ENCODE measurements around the gene PDK4. TPM values are rescaled to one million over a fixed set of nuclear protein-coding genes. Genes with fewer than 3 reads are reported as not detected.

The PDK4 gene
- total RNA-seq, 1 donor from 2014 or later = not detected

DNA sequence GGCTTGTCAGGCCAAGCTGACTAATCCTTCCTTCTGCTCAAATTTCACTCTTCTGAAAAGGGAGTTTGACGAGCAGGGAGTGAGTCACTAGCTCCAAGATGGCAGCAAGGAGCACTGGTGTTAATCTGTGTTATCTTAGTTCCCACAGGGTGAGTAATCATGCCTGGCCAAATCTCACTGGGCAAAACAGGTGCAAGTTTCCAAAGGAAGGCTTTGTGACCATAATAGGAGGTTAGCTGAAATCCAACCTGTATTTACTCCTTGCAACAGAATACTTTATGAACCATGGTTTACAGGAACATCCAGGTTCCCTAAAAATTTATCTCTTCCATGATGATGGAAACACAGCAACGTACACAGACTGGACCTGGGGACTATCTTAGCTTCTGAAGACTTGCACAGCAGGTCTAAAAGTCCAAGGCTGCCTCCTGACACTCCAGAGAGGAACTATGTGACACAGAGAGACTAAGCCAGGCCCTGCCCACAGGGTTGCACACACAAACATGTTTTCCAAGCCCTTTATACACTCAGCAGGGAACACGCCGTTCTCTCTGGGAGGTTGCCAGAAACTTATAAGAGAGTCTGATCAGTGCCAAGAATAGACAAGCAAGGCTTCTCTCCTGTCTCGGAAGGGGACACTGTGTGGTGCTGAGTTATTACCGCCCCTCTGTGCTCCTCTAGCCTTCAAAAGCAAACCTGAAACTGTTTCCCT lies 46.3 kb downstream of the PDK4 start:
- H3K27me3 Mint-ChIP-seq (ENCODE audit: unreplicated experiment) = no peaks in the 10 kb centered on the region
- no peaks in the 10 kb centered on the region for H3K9me3 Mint-ChIP-seq (ENCODE audit: unreplicated experiment)
- H3K36me3 Mint-ChIP-seq (ENCODE audit: unreplicated experiment) = no peaks in the 10 kb centered on the region
- TF ChIP-seq, protein P1, sequence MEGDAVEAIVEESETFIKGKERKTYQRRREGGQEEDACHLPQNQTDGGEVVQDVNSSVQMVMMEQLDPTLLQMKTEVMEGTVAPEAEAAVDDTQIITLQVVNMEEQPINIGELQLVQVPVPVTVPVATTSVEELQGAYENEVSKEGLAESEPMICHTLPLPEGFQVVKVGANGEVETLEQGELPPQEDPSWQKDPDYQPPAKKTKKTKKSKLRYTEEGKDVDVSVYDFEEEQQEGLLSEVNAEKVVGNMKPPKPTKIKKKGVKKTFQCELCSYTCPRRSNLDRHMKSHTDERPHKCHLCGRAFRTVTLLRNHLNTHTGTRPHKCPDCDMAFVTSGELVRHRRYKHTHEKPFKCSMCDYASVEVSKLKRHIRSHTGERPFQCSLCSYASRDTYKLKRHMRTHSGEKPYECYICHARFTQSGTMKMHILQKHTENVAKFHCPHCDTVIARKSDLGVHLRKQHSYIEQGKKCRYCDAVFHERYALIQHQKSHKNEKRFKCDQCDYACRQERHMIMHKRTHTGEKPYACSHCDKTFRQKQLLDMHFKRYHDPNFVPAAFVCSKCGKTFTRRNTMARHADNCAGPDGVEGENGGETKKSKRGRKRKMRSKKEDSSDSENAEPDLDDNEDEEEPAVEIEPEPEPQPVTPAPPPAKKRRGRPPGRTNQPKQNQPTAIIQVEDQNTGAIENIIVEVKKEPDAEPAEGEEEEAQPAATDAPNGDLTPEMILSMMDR (IDR thresholded peaks at IDR 0.05; ENCODE audit: partially characterized antibody, unreplicated experiment) = no peak
- DNase-seq = no peak
- no peak overlapping the region for H3K4me3 Mint-ChIP-seq (ENCODE audit: unreplicated experiment)
- no peak overlapping the region for H3K27ac Mint-ChIP-seq (ENCODE audit: unreplicated experiment)
- no peaks in the 10 kb centered on the region for H3K4me1 Mint-ChIP-seq (ENCODE audit: low read depth, unreplicated experiment)

DNA sequence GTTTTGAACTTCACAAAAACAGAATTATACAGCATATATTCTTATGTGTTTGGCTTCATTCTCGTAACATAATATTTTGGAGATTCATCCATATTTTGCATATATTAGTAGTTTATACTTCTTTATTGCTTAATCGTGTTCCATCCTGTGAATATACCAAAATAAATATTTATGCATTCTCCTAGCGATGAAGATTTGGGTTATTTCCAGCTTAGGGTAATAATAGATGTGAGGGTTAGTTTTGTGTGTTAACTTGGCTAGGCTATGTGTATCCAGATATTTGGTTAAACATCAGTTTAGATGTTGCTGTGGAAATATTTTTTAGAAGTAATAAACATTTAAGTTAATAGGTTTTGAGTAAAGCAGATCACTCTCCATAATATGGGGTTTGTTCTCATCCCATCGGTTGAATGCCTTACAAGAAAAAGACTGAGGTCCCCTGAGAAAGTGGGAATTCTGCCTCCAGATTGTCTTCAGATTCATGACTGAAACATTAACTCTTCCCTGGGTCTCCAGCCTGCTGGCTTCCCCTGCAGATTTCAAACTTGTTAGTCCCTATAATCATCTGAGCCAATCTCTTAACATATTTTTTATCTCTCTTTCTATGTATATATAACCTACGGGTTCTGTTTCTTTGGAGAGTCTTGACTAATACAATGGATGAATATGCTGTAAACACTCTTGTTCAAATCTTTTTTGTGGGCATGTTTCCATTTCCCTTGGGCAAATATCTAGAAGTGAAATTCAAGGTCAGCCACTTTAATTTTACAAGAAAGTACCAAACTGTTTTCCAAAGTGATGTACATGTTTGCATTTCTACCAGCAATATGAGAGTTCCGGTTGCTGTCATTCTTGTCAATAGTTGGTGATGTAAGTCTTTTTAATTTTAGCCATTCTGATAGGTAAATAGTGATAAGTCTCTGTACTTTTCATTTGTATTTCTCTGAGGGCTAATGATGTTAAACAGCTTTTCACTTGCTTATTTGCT lies 48.7 kb downstream of the PDK4 start:
- Mint-ChIP-seq H3K4me1 (ENCODE audit: low read depth, unreplicated experiment) (peaks cover 8% of the 10 kb centered on the region), H3K27me3 (ENCODE audit: unreplicated experiment) (no peaks in the 10 kb centered on the region), H3K9me3 (ENCODE audit: unreplicated experiment) (no peaks in the 10 kb centered on the region), H3K4me3 (ENCODE audit: unreplicated experiment) (no peak overlapping the region), H3K27ac (ENCODE audit: unreplicated experiment) (no peak overlapping the region), H3K36me3 (ENCODE audit: unreplicated experiment) (no peaks in the 10 kb centered on the region)
- DNase-seq = no peak
- TF ChIP-seq, protein P1 (IDR thresholded peaks at IDR 0.05; ENCODE audit: partially characterized antibody, unreplicated experiment) = no peak

DNA sequence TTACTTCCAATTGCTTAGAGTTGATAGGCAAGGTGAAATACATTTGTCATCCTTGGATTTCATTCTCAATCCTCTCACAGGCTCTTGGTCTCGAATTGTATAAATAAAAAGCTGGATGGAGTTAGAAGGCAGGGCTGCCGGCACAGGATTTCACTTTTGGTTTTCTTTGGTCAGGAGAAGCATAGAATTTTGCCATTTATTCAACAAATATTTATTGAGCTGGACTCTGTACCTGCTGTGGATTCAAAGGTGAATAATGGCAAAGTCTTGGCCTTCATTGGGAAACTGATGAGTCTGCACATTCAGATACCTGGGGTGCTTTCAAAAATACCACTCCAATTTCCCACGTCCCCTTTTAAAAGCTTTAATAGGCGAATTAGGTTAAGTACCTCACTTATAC lies 49.7 kb downstream of the PDK4 start:
- no peaks in the 10 kb centered on the region for H3K36me3 Mint-ChIP-seq (ENCODE audit: unreplicated experiment)
- H3K27ac Mint-ChIP-seq (ENCODE audit: unreplicated experiment) = no peak overlapping the region
- no peaks in the 10 kb centered on the region for H3K9me3 Mint-ChIP-seq (ENCODE audit: unreplicated experiment)
- no peaks in the 10 kb centered on the region for H3K27me3 Mint-ChIP-seq (ENCODE audit: unreplicated experiment)
- H3K4me1 Mint-ChIP-seq (ENCODE audit: low read depth, unreplicated experiment) = peaks cover 8% of the 10 kb centered on the region
- no peak for DNase-seq
- no peak overlapping the region for H3K4me3 Mint-ChIP-seq (ENCODE audit: unreplicated experiment)
- TF ChIP-seq, protein P1 (IDR thresholded peaks at IDR 0.05; ENCODE audit: partially characterized antibody, unreplicated experiment) = no peak

DNA sequence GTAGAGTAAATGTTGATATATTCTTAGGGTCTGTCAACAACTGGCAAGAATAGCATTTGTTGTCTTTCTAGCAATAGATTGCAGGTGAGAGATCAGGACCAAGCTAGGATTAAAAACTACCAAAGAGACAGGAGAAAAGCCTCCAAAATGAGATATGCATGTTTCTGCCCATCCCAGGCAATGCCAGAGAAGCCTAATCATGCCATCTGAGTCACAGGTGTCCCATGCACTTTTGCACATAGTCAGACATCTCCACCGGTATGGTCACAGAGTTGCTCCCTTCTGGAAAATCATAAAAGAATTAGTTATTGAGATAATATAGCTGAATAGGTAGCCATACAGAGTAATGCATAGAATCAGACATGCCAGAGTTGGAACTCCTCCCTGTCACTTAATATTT lies 50.6 kb downstream of the PDK4 start:
- TF ChIP-seq, protein P1 (IDR thresholded peaks at IDR 0.05; ENCODE audit: partially characterized antibody, unreplicated experiment) = no peak
- DNase-seq = no peak
- Mint-ChIP-seq H3K36me3 (ENCODE audit: unreplicated experiment) (no peaks in the 10 kb centered on the region), H3K4me1 (ENCODE audit: low read depth, unreplicated experiment) (peaks cover 13% of the 10 kb centered on the region), H3K9me3 (ENCODE audit: unreplicated experiment) (no peaks in the 10 kb centered on the region), H3K4me3 (ENCODE audit: unreplicated experiment) (no peak overlapping the region), H3K27ac (ENCODE audit: unreplicated experiment) (no peak overlapping the region), H3K27me3 (ENCODE audit: unreplicated experiment) (no peaks in the 10 kb centered on the region)

Measured in glutamatergic neuron (in vitro differentiated cells).